ENCODE measurements around the gene SGCD. TPM values are rescaled to one million over a fixed set of nuclear protein-coding genes. Genes with fewer than 3 reads are reported as not detected.

The SGCD gene
- total RNA-seq, 2 experiments from 2014 or later: not detected

GRCh38 chr5:156617426-156617825 is 290.5 kb downstream of the SGCD start:
- no peaks in the 10 kb centered on the region for H3K36me3 ChIP-seq (ENCODE audit: insufficient read depth, low read length)
- H3K4me3 ChIP-seq (ENCODE audit: low read depth, low read length, poor library complexity, severe bottlenecking): no peak overlapping the region
- TF ChIP-seq EZH2phosphoT487 (IDR thresholded peaks at IDR 0.05; ENCODE audit: borderline replicate concordance, low read depth, low read length): no peak
- TF ChIP-seq CTCF (conservative IDR thresholded peaks at IDR 0.05; ENCODE audit: low read length): no peak
- DNase-seq (ENCODE audit: low spot score): no peak
- H3K9me3 ChIP-seq (ENCODE audit: low read length): no peaks in the 10 kb centered on the region
- H3K4me1 ChIP-seq (ENCODE audit: insufficient read depth, low read length, poor library complexity, severe bottlenecking): no peaks in the 10 kb centered on the region
- no peaks in the 10 kb centered on the region for H3K9me2 ChIP-seq (ENCODE audit: insufficient read depth, low read length)
- intact Hi-C loops (cut with micrococcal nuclease; ENCODE audit: unreplicated experiment): no loop called here
- H4K20me1 ChIP-seq (ENCODE audit: insufficient read depth, low read length): no peaks in the 10 kb centered on the region
- no peaks in the 10 kb centered on the region for H3K79me2 ChIP-seq (ENCODE audit: insufficient read depth, low read depth, low read length)
- H3K27ac ChIP-seq (ENCODE audit: low read depth, low read length, poor library complexity, severe bottlenecking): no peak overlapping the region
- ChIA-PET CTCF (ENCODE audit: unreplicated experiment) (no interaction called here), POLR2A (no interaction called here)
- BruUV-seq (replicated peaks): no TSS peak
- no peak overlapping the region for H3K4me2 ChIP-seq (ENCODE audit: low read length)
- H2AFZ ChIP-seq (ENCODE audit: low read length): no peak overlapping the region

GRCh38 chr5:156618601-156619000 is 291.6 kb downstream of the SGCD start:
- Histone ChIP-seq H3K9me3 (ENCODE audit: low read length) (no peaks in the 10 kb centered on the region), H3K36me3 (ENCODE audit: insufficient read depth, low read length) (no peaks in the 10 kb centered on the region), H3K27ac (ENCODE audit: low read depth, low read length, poor library complexity, severe bottlenecking) (no peak overlapping the region), H2AFZ (ENCODE audit: low read length) (no peak overlapping the region), H3K4me3 (ENCODE audit: low read depth, low read length, poor library complexity, severe bottlenecking) (no peak overlapping the region), H3K79me2 (ENCODE audit: insufficient read depth, low read depth, low read length) (no peaks in the 10 kb centered on the region), H3K9me2 (ENCODE audit: insufficient read depth, low read length) (no peaks in the 10 kb centered on the region), H3K4me2 (ENCODE audit: low read length) (no peak overlapping the region), H4K20me1 (ENCODE audit: insufficient read depth, low read length) (no peaks in the 10 kb centered on the region), H3K4me1 (ENCODE audit: insufficient read depth, low read length, poor library complexity, severe bottlenecking) (no peaks in the 10 kb centered on the region)
- intact Hi-C loops (cut with micrococcal nuclease; ENCODE audit: unreplicated experiment): no loop called here
- ChIA-PET POLR2A (no interaction called here), CTCF (ENCODE audit: unreplicated experiment) (no interaction called here)
- TF ChIP-seq CTCF (conservative IDR thresholded peaks at IDR 0.05; ENCODE audit: low read length) (no peak), EZH2phosphoT487 (IDR thresholded peaks at IDR 0.05; ENCODE audit: borderline replicate concordance, low read depth, low read length) (no peak)
- BruUV-seq (replicated peaks): no TSS peak
- DNase-seq (ENCODE audit: low spot score): no peak

GRCh38 chr5:156621719-156622118 is 294.8 kb downstream of the SGCD start:
- Histone ChIP-seq H3K36me3 (ENCODE audit: insufficient read depth, low read length) (no peaks in the 10 kb centered on the region), H3K79me2 (ENCODE audit: insufficient read depth, low read depth, low read length) (no peaks in the 10 kb centered on the region), H3K27ac (ENCODE audit: low read depth, low read length, poor library complexity, severe bottlenecking) (no peak overlapping the region), H3K4me2 (ENCODE audit: low read length) (no peak overlapping the region), H2AFZ (ENCODE audit: low read length) (no peak overlapping the region), H3K9me2 (ENCODE audit: insufficient read depth, low read length) (no peaks in the 10 kb centered on the region), H4K20me1 (ENCODE audit: insufficient read depth, low read length) (no peaks in the 10 kb centered on the region), H3K9me3 (ENCODE audit: low read length) (no peaks in the 10 kb centered on the region), H3K4me3 (ENCODE audit: low read depth, low read length, poor library complexity, severe bottlenecking) (no peak overlapping the region), H3K4me1 (ENCODE audit: insufficient read depth, low read length, poor library complexity, severe bottlenecking) (no peaks in the 10 kb centered on the region)
- DNase-seq (ENCODE audit: low spot score): no peak
- ChIA-PET CTCF (ENCODE audit: unreplicated experiment) (no interaction called here), POLR2A (interaction anchor here (0.8 to 1.4 kb wide), 2 partner anchors 13 to 47 kb away, joined by 3 read pairs; no protein-coding TSS in a partner anchor)
- intact Hi-C loops (cut with micrococcal nuclease; ENCODE audit: unreplicated experiment): no loop called here
- TF ChIP-seq CTCF (conservative IDR thresholded peaks at IDR 0.05; ENCODE audit: low read length): no peak
- no TSS peak for BruUV-seq (replicated peaks)

Data from OCI-LY7 (cell line).